Activated T-cell treated with anti-CD3 and anti-CD28 coated beads, Interleukin-2, amount 50 U/mL, for 4 hours (primary cell): ENCODE results near the gene ACAP3. TPM values are rescaled to one million over a fixed set of nuclear protein-coding genes. Genes with fewer than 3 reads are reported as not detected.
A peak's percentile ranks its signal among the peaks of the same experiment; 100 is the strongest.

Experiments used
- ATAC-seq, 2 donors: fragments of 200-7000 bp; cut with Tn5 transposase; one replicate each; pipeline ENCODE4 v1.10.0; 2021
- DNase-seq: peaks from one replicate; pipeline ENCODE4 v3.0.0-alpha.2; 2020
- H3K27me3 Mint-ChIP-seq: one replicate; pipeline ENCODE4 v1.8.0; 2021; ENCODE audit warnings: low read depth, mixed read lengths
- H3K36me3 Mint-ChIP-seq: one replicate; pipeline ENCODE4 v1.8.0; 2022; ENCODE audit warnings: mixed read lengths; ENCODE audit not compliant: insufficient read depth
- H3K4me1 Mint-ChIP-seq: one replicate; pipeline ENCODE4 v1.8.0; 2021; ENCODE audit warnings: low read depth, mixed read lengths
- H3K4me3 Mint-ChIP-seq: one replicate; pipeline ENCODE4 v1.8.0; 2021; ENCODE audit warnings: mild to moderate bottlenecking, moderate library complexity, mixed read lengths
- H3K9me3 Mint-ChIP-seq: one replicate; pipeline ENCODE4 v1.8.0; 2021; ENCODE audit warnings: mixed read lengths
- total RNA-seq, 3 donors: library from RNA; stranded (reverse); gene quantifications; one replicate each; pipeline ENCODE4 v1.2.1, GENCODE V29; 2021

Gene ACAP3
- total RNA-seq, 3 donors from 2014 or later: 28.4 to 37.6 (median 30.1) TPM

GRCh38 chr1:1274931-1275431 lies 32.7 kb downstream of the ACAP3 start:
- Mint-ChIP-seq H3K4me3 (peak overlapping the region; percentile 72), H3K27me3 (no peaks in the 10 kb centered on the region), H3K9me3 (no peaks in the 10 kb centered on the region), H3K4me1 (peaks cover 34% of the 10 kb centered on the region), H3K36me3 (peaks cover 8% of the 10 kb centered on the region)
- no peak for ATAC-seq
- DNase-seq: no peak

DNA sequence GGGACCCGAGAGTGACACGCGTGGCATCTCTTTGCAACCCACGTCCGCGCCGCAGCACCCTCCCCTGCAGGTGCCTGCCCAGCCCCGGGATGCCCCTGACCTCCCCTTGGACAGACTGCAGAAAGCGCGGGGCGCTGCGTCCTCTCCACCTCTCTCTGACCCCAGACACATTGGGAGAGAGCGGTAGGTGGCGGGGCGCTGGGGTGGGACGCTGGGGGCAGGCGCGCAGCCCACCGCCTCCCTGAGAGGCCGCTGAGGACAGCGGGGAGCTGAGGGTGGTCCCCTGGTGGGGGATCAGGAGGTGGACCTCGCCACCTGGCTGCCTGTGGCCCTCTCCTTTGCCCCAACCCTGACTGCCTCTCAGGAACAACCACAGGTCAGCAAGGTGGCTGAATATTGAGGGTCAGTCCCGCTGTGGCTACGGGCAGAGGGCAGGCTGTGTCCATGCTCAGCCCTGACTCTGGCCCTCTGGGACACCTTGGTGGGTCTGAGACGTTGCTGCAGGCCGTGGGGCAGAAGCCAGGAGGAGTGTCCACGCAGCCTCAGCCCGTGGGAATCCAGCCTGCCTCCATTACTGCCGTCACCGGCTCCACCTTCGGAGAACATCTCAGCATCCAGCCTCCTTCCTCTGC lies 33.3 kb downstream of the ACAP3 start:
- Mint-ChIP-seq H3K4me1 (peaks cover 39% of the 10 kb centered on the region), H3K27me3 (no peaks in the 10 kb centered on the region), H3K36me3 (peaks cover 10% of the 10 kb centered on the region), H3K4me3 (peak overlapping the region; percentile 72), H3K9me3 (no peaks in the 10 kb centered on the region)
- ATAC-seq: no peak
- DNase-seq: no peak

DNA sequence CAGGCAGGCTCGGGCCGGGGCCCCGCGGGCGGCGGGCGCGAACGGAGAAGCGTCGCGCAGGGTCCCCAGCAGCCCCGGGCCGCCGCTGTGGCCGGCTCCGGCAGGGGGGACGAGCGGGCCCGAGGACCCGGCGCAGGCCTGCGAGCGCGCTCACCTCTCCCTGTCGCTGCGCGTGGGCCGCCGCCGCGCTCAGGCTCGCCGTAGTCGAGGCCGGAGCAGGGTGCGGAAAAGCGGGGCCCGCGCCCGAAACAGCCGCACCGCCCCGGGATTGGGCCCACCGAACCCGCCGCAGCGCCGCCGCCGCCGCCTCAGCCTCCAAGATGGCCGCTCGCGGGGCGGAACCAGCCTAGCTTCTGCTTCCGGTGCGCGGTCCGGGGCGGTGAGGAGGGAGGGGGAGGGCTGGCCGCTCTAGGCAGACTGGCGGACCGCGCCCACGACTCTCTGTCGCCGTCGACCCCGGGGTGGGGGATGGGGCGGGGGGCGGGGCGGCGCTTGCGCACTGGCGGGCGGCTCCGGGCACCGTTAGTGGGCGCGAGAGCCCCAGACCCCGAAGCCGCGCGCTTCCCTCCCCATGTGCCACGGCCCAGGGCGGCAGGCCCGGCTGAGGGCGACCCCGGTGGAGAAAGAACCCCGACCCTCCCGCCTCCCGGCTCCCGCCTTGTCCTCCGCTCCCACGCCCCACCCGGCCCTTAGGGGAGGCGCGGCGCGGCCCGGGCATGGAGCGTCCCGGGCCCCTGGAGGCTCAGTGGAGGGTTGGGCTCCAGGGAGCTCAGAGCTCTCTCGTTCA lies 34.0 kb downstream of the ACAP3 start, which contains the start of gene UBE2J2:
TSS of gene UBE2J2 (minus strand) at position 343 of the 787 bp plus-strand sequence. CDS start 5,862 bp downstream, outside the sequence.
- no peaks in the 10 kb centered on the region for H3K9me3 Mint-ChIP-seq
- DNase-seq (peak; percentile 93), ATAC-seq (peak; percentile 97 to 98)
- H3K36me3 Mint-ChIP-seq: peaks cover 10% of the 10 kb centered on the region
- H3K4me3 Mint-ChIP-seq: peak within 1 kb of the TSS; percentile 89
- H3K27me3 Mint-ChIP-seq: no peaks in the 10 kb centered on the region
- H3K4me1 Mint-ChIP-seq: peaks cover 39% of the 10 kb centered on the region

DNA sequence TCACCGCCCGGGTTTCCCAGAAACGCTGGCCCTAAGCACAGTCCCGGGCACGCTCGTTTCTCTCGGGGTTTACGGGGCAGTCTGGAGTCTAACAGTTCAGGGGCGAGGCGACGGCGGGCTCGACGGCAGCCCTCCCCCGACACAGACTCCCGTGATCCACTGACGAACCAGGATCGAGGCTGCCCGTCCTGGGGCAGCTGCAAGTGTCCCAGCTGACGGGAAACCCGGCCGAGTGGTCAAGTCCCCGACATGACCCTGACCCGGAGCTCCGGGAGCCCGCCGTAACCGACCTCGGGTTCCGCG lies 34.6 kb downstream of the ACAP3 start:
- no peaks in the 10 kb centered on the region for H3K27me3 Mint-ChIP-seq
- ATAC-seq (peak; percentile 1 to 7), DNase-seq (no peak)
- peaks cover 40% of the 10 kb centered on the region for H3K4me1 Mint-ChIP-seq
- peak overlapping the region; percentile 89 for H3K4me3 Mint-ChIP-seq
- no peaks in the 10 kb centered on the region for H3K9me3 Mint-ChIP-seq
- H3K36me3 Mint-ChIP-seq: peaks cover 11% of the 10 kb centered on the region

DNA sequence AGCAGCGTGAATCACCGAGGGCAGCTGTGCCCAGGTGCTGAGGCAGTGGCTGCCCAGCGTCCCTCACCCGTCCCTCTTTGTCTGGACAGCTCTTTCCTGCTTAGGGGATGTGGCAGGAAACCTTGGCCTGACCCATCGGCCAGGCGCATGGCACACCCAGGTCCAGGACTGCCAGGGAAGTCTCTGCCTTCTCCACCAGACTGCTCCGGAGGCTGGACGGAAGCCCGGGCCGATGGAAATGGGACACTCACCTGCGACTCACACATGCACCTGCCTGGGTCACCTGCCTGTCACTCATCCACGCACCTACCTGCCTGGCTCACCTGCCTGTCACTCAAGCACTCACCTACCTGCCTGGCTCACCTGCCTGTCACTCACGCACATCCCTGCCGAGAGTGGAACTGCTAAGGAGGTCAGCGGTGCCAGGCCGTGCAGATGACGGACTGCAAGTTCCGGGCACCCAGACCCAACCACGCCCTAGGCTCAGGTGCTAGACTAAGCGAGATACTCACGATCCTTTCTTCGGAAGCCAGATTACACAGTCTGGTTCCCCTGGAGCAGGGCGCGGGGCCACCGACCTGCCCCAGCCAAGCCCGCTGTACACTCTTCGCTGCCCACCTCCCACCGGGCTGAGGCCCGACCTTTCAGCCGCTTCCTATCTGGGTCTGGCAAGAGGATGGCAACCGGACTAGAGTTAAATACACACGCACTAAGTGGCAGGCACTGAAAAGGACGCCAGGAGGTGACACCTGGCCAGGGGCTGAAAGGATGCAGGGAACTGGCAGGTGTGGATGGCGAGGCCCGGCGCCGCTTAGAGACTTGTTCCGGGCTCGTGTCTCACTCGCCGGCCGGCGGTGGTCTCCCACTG lies 35.2 kb downstream of the ACAP3 start:
- no peak for ATAC-seq
- Mint-ChIP-seq H3K9me3 (no peaks in the 10 kb centered on the region), H3K27me3 (no peaks in the 10 kb centered on the region), H3K4me3 (peak overlapping the region; percentile 89), H3K36me3 (peaks cover 14% of the 10 kb centered on the region), H3K4me1 (peaks cover 43% of the 10 kb centered on the region)
- DNase-seq: no peak

DNA sequence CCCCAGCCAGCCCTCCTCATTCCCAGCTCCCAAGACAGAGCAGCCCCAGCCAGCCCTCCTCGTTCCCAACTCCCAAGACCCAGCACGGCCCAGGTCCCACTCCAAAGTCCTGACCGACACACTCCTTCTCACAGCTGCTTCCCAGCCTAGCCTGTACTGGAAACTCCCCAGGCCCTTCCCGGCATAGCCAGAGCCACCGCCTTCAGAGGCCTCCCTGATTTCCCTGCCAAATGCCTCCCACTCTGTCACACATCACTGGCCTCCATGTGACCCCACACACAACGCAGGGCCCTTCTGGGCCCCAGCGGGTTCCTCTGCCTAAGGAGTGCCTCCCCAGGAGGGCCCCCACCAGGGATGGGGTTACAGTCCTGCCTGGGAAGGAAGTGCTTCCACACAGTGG lies 36.9 kb downstream of the ACAP3 start:
- Mint-ChIP-seq H3K9me3 (no peaks in the 10 kb centered on the region), H3K36me3 (peaks cover 18% of the 10 kb centered on the region), H3K4me3 (peak overlapping the region; percentile 78), H3K27me3 (no peaks in the 10 kb centered on the region), H3K4me1 (peaks cover 44% of the 10 kb centered on the region)
- no peak for ATAC-seq
- no peak for DNase-seq

GRCh38 chr1:1268284-1268682 lies 39.4 kb downstream of the ACAP3 start:
- Mint-ChIP-seq H3K27me3 (no peaks in the 10 kb centered on the region), H3K4me3 (no peak overlapping the region), H3K36me3 (peaks cover 19% of the 10 kb centered on the region), H3K9me3 (no peaks in the 10 kb centered on the region), H3K4me1 (peaks cover 43% of the 10 kb centered on the region)
- DNase-seq (no peak), ATAC-seq (no peak)

DNA sequence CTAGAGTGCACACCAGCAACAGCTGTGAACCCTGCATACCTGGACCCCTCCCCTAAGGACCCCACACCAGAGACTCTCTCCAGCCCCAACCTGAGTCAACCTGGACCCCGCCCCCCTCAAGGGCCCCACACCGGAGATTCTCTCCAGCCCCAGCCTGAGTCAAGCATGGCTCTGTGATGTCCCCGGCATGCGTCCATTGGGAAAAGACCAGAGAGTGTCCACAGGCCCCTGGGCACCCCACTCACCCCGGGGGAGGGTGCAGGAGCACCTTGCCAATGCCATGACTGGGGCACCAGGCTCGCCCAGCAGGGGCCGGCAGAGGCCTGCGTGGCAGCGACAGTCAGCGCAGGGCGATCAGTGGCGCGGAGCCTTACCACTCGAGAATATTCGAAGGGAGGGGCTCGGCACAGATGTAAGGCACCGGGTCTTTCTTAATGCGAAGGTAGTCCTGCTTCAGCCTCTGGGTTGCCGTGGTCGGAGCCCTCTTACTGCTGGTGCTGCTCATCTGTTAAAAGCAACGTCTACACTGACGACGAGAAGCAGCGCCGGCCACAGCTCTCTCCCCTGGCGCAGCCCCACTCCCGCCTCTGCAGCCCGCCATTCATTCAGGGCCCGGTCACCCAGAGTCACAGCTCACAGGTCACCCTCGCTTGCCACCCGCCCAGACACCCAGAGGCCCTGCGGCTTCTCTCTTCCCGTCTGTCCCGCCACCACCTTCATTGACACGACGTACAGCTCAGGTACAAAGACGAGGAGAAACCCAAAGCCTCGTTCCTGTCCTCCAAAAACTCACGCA lies 40.0 kb downstream of the ACAP3 start:
- H3K36me3 Mint-ChIP-seq: peaks cover 21% of the 10 kb centered on the region
- no peak overlapping the region for H3K4me3 Mint-ChIP-seq

DNA sequence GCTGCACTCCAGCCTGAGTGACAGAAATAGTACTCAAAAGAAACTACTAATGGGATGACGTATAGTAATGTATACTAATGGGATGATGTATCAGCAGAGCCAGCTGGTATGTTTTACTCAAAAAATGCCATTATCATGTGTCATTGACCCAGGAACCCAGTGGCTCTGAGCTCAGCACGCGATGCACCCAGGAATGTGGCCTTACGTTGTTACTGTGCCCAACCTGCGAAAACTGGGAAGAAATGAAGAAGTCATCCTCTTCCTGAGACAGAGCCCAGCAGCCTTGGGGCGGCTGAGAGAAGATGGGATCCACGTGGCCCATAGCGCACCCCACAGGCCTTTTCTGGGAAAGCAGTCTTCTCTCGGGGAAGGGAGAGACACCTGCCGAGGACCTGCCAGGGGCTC lies 42.9 kb downstream of the ACAP3 start:
- DNase-seq (no peak), ATAC-seq (peak; percentile 34 to 58)
- Mint-ChIP-seq H3K4me3 (no peak overlapping the region), H3K9me3 (no peaks in the 10 kb centered on the region), H3K27me3 (no peaks in the 10 kb centered on the region), H3K4me1 (peaks cover 20% of the 10 kb centered on the region), H3K36me3 (peaks cover 24% of the 10 kb centered on the region)

More for the DNA sequence above, 40.0 kb downstream of the ACAP3 start:
- Mint-ChIP-seq H3K27me3 (no peaks in the 10 kb centered on the region), H3K4me1 (peaks cover 38% of the 10 kb centered on the region), H3K9me3 (no peaks in the 10 kb centered on the region)
- ATAC-seq: no peak
- DNase-seq: no peak

DNA sequence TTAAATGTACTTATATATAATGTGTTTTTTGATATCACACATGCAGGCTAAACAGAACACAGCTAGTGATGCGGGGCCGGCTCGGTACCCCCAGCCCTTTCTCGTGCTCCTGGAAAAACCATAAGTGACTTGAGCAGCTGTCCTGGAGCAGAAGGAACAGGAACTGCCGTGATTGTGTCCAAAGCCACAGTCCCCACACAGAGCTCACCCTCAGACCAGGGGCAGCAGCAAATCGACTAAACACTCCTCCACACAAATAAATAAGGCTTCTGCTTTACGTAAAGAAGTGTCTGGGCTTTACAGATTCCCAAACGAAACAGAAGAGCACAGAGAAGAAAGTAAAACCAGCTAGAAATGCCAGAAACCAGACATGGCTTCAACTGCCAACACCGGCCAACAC lies 43.7 kb downstream of the ACAP3 start:
- Mint-ChIP-seq H3K4me3 (no peak overlapping the region), H3K9me3 (no peaks in the 10 kb centered on the region), H3K27me3 (no peaks in the 10 kb centered on the region), H3K36me3 (peaks cover 28% of the 10 kb centered on the region), H3K4me1 (peaks cover 17% of the 10 kb centered on the region)
- ATAC-seq: no peak
- DNase-seq: no peak

DNA sequence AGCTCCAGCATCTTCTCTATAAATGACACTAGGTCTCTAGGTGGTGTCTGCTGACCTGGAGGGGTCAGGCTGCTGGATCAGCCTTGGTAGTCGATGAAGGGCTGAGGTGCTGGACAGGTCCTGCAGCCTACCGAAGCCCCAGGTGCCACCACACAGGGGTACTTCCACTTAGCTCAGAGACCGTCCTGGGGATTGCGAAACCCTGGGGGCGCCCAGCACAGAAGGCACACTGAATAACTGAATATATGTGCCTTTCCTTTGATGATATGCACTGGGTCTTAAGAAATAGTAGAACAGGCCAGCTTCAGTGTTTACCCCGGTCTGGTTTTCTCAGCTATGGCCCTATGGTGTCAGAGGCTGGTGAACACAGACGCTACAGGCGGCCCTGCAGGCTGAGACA lies 45.0 kb downstream of the ACAP3 start:
- H3K9me3 Mint-ChIP-seq: no peaks in the 10 kb centered on the region
- no peak for ATAC-seq
- H3K4me3 Mint-ChIP-seq: no peak overlapping the region
- no peak for DNase-seq
- no peaks in the 10 kb centered on the region for H3K27me3 Mint-ChIP-seq
- peaks cover 24% of the 10 kb centered on the region for H3K36me3 Mint-ChIP-seq
- H3K4me1 Mint-ChIP-seq: peaks cover 13% of the 10 kb centered on the region

GRCh38 chr1:1262071-1262470 lies 45.7 kb downstream of the ACAP3 start:
- Mint-ChIP-seq H3K4me3 (no peak overlapping the region), H3K4me1 (peaks cover 12% of the 10 kb centered on the region), H3K9me3 (no peaks in the 10 kb centered on the region), H3K27me3 (no peaks in the 10 kb centered on the region), H3K36me3 (peaks cover 27% of the 10 kb centered on the region)
- DNase-seq (no peak), ATAC-seq (no peak)

GRCh38 chr1:1260843-1261560 lies 46.7 kb downstream of the ACAP3 start:
- Mint-ChIP-seq H3K4me1 (peaks cover 12% of the 10 kb centered on the region), H3K27me3 (no peaks in the 10 kb centered on the region), H3K9me3 (no peaks in the 10 kb centered on the region), H3K4me3 (no peak overlapping the region), H3K36me3 (peaks cover 29% of the 10 kb centered on the region)
- no peak for DNase-seq
- no peak for ATAC-seq
